Bronchial smooth muscle cell (primary cell): Measurements from ENCODE around the gene MADD. TPM values are rescaled to one million over a fixed set of nuclear protein-coding genes. Genes with fewer than 3 reads are reported as not detected.

Experiments
- total RNA-seq: library from RNA; depleted of rRNA; stranded (reverse); fragments of >200 nt; gene quantifications from 2 replicates; pipeline ENCODE4 v1.2.1, GENCODE V29; 2014

Gene MADD
- total RNA-seq: 9.6 and 14.6 TPM in 2 replicates

GRCh38 chr11:47269829-47270305 is at the start of gene MADD:
Gene MADD, plus strand, starts transcription at chr11:47270133.

GRCh38 chr11:47248664-47249377 is 21.1 kb upstream of the MADD start, which contains the start of gene ACP2:
Gene ACP2, minus strand, starts transcription at chr11:47248814. Its CDS starts 25 bp downstream, at chr11:47248789.

GRCh38 chr11:47257517-47258316 is 12.2 kb upstream of the MADD start, which contains the start of gene NR1H3:
Gene NR1H3, plus strand, starts transcription at chr11:47257996. Its CDS starts 1,221 bp downstream, at chr11:47259217.

GRCh38 chr11:47352556-47352955 is 82.6 kb downstream of the MADD start, which contains the start of gene MYBPC3:
Gene MYBPC3, minus strand, starts transcription at chr11:47352702. Its CDS starts 55 bp downstream, at chr11:47352647.

GRCh38 chr11:47378010-47378835 is 108.3 kb downstream of the MADD start, which contains the start of gene SPI1:
Gene SPI1, minus strand, starts transcription at chr11:47378547. Its CDS starts 194 bp downstream, at chr11:47378353.

Other genes starting within 250 kb of the MADD start
- 85.9 and 86.2 TPM in 2 replicates for gene ARFGAP2, start 93.3 kb upstream of the MADD start, total RNA-seq
- gene PACSIN3, start 83.7 kb upstream of the MADD start, total RNA-seq: 37.8 and 43.4 TPM in 2 replicates
- 57.4 and 71.6 TPM in 2 replicates for gene DDB2, start 55.2 kb upstream of the MADD start, total RNA-seq
- gene ACP2, start 21.3 kb upstream of the MADD start, total RNA-seq: 9.5 and 12.1 TPM in 2 replicates
- gene NR1H3, start 12.1 kb upstream of the MADD start, total RNA-seq: 28.5 and 33.5 TPM in 2 replicates
- not detected in 2 replicates for gene MYBPC3, start 82.6 kb downstream of the MADD start, total RNA-seq
- gene SPI1, start 108.4 kb downstream of the MADD start, total RNA-seq: 0.17 TPM in 1 of 2 replicates, not detected in the other
- gene SLC39A13, start 138.5 kb downstream of the MADD start, total RNA-seq: 36.7 and 49.2 TPM in 2 replicates
- 159 and 200 TPM in 2 replicates for gene PSMC3, start 156.3 kb downstream of the MADD start, total RNA-seq
- gene RAPSN, start 179.0 kb downstream of the MADD start, total RNA-seq: 0.16 and 0.34 TPM in 2 replicates